ENCODE data around the gene ARHGEF7.

DNA sequence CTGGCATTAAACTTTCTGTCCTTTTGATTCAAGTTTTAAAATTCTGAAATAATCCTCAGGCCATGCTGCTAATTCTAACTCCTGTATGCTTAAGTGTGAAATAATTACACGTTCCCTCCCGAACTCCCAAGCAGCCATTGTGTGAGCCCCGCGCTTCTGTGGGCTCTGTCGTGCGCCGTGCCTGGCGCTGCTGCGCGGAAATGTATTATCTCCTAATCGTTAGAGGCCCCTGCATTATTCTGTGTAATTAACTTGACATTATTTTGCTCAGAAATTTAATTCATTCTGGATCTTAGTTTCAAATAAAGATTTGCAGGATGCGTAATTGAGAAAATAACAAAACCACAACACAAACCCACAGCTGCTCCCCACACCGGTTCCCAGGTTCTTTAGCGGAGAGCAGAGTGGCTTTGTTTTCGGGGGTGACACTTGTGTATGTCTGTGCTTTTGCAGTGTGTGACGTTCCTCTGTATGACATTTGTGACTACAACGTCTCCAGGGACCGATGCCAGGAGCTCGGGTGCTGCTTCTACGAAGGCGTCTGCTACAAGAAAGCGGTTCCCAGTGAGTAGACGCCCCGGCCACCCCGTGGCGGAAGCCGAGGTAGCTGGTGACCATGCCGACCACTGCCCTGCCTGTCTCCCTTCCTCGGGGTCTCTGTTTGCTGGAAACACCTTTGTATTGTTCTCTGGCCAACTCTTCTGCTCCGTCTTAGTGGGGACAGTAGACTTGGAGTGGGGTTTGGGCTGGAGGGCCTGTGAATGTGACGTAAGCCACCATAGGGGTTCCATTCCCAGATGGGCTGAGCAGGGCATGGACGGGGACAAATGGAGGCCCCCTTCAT, 212.8 kb downstream of the ARHGEF7 start:
- TF ChIP-seq POLR2AphosphoS5 (IDR thresholded peaks at IDR 0.05; ENCODE audit: insufficient read depth in 1 of 2, low read depth in 1 of 2) (no peak), POLR2A (IDR thresholded peaks at IDR 0.05) (no peak)

Data from vagina (tissue), 2 donors.